Dendritic cell treated with granulocyte-macrophage colony-stimulating factor and Interleukin-4, amounts not matched to agents 40 ng/mL and 50 ng/mL, for 4 days (primary cell): ENCODE results near the gene DPEP3.
"Not testable (repeated sequence)": the region's sequence is repeated elsewhere in the genome, so short reads cannot be mapped to it uniquely, and the experiment has no call there.

ENCODE experiments used
- H3K27ac Mint-ChIP-seq: one replicate; pipeline ENCODE4 v1.8.0; 2022; ENCODE audit warnings: mild to moderate bottlenecking, mixed read lengths
- H3K27me3 Mint-ChIP-seq: one replicate; pipeline ENCODE4 v1.8.0; 2022; ENCODE audit warnings: mild to moderate bottlenecking, mixed read lengths
- H3K36me3 Mint-ChIP-seq: one replicate; pipeline ENCODE4 v1.8.0; 2022; ENCODE audit warnings: low read depth, mixed read lengths
- H3K4me1 Mint-ChIP-seq: one replicate; pipeline ENCODE4 v1.8.0; 2022; ENCODE audit warnings: low read depth, mixed read lengths
- H3K4me3 Mint-ChIP-seq: one replicate; pipeline ENCODE4 v1.8.0; 2022; ENCODE audit warnings: mild to moderate bottlenecking, moderate library complexity, mixed read lengths
- H3K9me3 Mint-ChIP-seq: one replicate; pipeline ENCODE4 v1.8.0; 2022; ENCODE audit warnings: mixed read lengths
- intact Hi-C: fragments of 100-400 bp; cut with micrococcal nuclease; formaldehyde crosslinking; loops from one replicate; pipeline ENCODE4 v1.15.0; 2022

DPEP3 gene

DNA sequence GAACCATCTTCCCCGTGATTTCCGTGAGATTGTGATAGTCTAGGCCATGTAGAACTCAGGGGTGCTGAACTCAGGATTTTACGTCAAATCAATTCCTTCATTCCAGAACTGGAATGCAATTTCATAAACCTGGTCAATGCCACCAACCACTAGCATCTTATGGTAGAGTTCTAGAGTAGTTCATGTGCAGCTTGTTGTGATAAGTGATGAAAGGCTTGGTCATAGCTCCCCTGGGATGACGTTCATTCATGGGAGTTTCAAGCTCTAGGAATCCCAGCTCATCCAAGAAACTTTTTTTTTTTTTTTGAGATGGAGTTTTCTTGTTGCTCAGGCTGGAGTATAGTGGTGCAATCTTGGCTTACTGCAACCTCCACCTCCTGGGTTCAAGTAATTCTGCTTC is 22.7 kb upstream of the DPEP3 start:
- H3K4me3 Mint-ChIP-seq: no peak overlapping the region
- no peak overlapping the region for H3K27ac Mint-ChIP-seq
- no peaks in the 10 kb centered on the region for H3K27me3 Mint-ChIP-seq
- no peaks in the 10 kb centered on the region for H3K9me3 Mint-ChIP-seq
- intact Hi-C loops: no loop called here
- peaks cover 58% of the 10 kb centered on the region for H3K4me1 Mint-ChIP-seq
- H3K36me3 Mint-ChIP-seq: peaks cover 13% of the 10 kb centered on the region

DNA sequence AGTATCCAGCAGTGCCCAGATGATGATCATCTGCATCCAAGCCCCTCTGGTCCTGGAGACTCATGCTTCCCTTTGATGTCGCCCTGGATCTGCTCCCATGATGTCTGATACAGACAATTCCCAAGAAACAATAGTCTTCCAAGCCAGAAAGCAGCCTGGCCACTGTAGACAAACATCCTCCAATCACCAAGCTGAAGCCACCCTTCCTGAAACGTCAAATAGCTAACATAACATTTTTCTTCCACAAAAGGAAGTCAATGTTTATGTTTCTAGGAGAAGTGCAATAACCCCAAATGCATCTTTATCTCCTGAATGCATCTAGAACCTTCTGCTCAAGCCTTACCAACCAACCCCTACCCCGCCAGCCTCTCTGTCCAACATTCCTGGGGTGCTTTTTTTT is 20.2 kb upstream of the DPEP3 start:
- no peaks in the 10 kb centered on the region for H3K27me3 Mint-ChIP-seq
- peak overlapping the region; percentile 98 for H3K27ac Mint-ChIP-seq
- intact Hi-C loops: loop anchor here (2.0 kb wide), 1 partner anchor 22 kb away; the partner anchor contains the start of genes DDX28 and DUS2
- peaks cover 35% of the 10 kb centered on the region for H3K36me3 Mint-ChIP-seq
- peak overlapping the region; percentile 76 for H3K4me3 Mint-ChIP-seq
- peaks cover 63% of the 10 kb centered on the region for H3K4me1 Mint-ChIP-seq
- no peaks in the 10 kb centered on the region for H3K9me3 Mint-ChIP-seq

DNA sequence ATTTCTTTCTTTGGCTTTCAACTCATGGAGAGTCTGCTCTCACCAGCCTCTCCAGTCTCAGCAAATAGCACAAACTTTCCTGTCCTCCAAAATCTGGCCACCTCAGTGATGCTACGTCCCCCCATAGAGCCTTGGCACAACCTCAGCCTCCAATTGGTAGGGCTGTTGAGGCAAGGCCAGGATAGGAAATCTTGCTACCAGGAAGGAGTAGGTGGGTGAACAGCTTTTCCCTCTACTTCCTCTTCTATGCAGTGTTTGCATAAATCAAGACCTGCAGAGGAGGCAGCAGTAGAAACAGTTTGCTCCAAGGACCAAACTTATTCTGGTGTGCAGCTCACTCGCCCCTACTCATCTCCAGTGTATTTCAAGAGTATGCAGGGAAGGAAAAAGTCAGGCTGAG is 19.7 kb upstream of the DPEP3 start:
- peaks cover 39% of the 10 kb centered on the region for H3K36me3 Mint-ChIP-seq
- peak overlapping the region; percentile 76 for H3K4me3 Mint-ChIP-seq
- peaks cover 63% of the 10 kb centered on the region for H3K4me1 Mint-ChIP-seq
- no peaks in the 10 kb centered on the region for H3K9me3 Mint-ChIP-seq
- intact Hi-C loops: loop anchor here (2.0 kb wide), 1 partner anchor 23 kb away; the partner anchor contains the start of genes DDX28 and DUS2
- H3K27ac Mint-ChIP-seq: peak overlapping the region; percentile 98
- H3K27me3 Mint-ChIP-seq: no peaks in the 10 kb centered on the region

DNA sequence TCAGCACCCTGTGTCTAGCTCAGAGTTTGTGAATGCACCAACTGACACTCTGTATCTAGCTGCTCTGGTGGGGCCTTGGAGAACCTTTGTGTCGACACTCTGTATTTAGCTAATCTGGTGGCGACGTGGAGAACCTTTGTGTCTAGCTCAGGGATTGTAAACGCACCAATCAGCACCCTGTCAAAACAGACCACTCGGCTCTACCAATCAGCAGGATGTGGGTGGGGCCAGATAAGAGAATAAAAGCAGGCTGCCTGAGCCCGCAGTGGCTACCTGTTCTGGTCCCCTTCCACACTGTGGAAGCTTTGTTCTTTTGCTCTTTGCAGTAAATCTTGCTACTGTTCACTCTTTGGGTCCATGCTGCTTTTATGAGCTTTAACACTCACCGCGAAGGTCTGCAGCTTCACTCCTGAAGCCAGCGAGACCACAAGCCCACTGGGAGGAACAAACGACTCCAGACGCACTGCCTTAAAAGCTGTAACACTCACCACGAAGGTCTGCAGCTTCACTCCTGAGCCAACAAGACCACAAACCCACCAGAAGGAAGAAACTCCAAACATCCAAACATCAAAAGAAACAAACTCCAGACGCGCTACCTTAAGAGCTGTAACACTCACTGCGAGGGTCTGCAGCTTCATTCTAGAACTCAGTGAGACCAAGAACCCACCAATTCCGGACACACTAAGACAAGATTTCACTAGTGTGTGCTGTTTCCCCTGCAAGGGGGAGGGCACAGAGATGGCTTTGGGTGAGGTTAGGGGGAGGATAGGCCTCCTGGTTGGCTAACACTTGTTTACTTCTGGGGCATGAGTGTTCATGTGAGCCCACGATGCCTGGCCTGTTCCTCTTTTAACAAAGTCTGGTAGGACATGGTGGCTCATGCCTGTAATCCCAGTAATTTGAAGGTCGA is 18.7 kb upstream of the DPEP3 start, which contains the start of gene DPEP2:
Gene DPEP2, minus strand, starts transcription at position 706 of the 910 bp plus-strand sequence. CDS start 6,272 bp downstream, outside the sequence.
- peaks cover 39% of the 10 kb centered on the region for H3K36me3 Mint-ChIP-seq
- peak within 1 kb of the TSS; percentile 76 for H3K4me3 Mint-ChIP-seq
- intact Hi-C loops, H3K27me3 Mint-ChIP-seq, H3K9me3 Mint-ChIP-seq: not testable (repeated sequence)
- peak within 1 kb of the TSS; percentile 98 for H3K27ac Mint-ChIP-seq
- peaks cover 65% of the 10 kb centered on the region for H3K4me1 Mint-ChIP-seq

DNA sequence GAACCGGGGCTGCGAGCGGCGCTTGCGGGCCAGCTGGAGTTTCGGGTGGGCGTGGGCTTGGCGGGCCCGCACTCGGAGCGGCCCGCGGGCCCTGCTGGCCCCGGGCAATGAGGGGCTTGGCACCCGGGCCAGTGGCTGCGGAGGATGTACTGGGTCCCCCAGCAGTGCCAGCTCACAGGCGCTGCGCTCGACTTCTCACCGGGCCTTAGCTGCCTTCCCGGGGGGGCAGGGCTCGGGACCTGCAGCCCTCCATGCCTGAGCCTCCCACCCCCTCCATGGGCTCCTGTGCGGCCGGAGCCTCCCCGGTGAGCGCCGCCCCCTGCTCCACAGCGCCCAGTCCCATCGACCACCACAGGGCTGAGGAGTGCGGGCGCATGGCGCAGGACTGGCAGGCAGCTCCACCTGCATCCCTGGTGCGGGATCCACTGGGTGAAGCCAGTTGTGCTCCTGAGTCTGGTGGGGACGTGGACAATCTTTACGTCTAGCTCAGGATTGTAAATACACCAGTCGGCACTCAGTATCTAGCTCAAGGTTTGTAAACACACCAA is 18.0 kb upstream of the DPEP3 start:
- H3K27ac Mint-ChIP-seq: peak overlapping the region; percentile 98
- intact Hi-C loops, H3K9me3 Mint-ChIP-seq, H3K27me3 Mint-ChIP-seq: not testable (repeated sequence)
- peaks cover 39% of the 10 kb centered on the region for H3K36me3 Mint-ChIP-seq
- peak overlapping the region; percentile 76 for H3K4me3 Mint-ChIP-seq
- H3K4me1 Mint-ChIP-seq: peaks cover 72% of the 10 kb centered on the region

DNA sequence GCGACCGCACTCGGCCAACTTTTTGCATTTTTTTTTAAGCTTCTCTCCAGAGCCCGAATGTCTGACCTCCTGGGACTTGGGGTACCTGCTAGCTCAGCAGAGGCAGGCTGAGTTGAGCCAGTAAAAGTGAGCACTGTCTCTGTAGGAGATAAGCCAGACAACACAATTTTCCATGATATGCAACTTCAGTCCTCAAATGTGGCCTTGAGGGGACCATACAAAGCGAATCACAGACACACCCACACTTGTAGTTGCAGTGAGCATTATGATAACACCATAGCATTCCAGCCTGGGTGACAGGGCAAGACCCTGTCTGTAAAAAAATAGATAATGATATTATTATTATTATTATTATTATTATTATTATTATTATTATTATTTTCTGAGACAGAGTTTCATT is 16.4 kb upstream of the DPEP3 start:
- no peaks in the 10 kb centered on the region for H3K9me3 Mint-ChIP-seq
- peaks cover 81% of the 10 kb centered on the region for H3K4me1 Mint-ChIP-seq
- H3K4me3 Mint-ChIP-seq: no peak overlapping the region
- H3K27ac Mint-ChIP-seq: peak overlapping the region; percentile 99
- intact Hi-C loops: no loop called here
- peaks cover 53% of the 10 kb centered on the region for H3K36me3 Mint-ChIP-seq
- no peaks in the 10 kb centered on the region for H3K27me3 Mint-ChIP-seq

DNA sequence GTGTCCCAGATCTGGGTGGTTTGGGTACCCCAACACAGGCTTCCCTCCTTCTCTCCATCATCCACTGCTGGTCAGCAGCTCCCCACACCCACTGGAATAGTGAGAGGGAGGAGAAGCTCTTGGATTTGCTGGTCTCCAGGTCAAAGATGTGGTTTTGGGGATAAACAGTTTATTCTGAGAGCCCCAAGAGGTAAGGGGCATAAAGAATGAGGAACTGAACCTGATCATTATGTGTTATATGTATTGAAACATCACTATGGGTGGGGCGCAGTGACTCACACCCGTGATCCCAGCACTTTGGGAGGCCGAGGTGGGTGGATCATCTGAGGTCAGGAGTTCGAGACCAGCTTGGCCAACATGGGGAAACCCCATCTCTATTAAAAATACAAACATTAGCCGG is 15.1 kb upstream of the DPEP3 start:
- peaks cover 66% of the 10 kb centered on the region for H3K36me3 Mint-ChIP-seq
- H3K27me3 Mint-ChIP-seq: no peaks in the 10 kb centered on the region
- intact Hi-C loops: no loop called here
- H3K27ac Mint-ChIP-seq: peak overlapping the region; percentile 99
- H3K4me1 Mint-ChIP-seq: peaks cover 70% of the 10 kb centered on the region
- H3K9me3 Mint-ChIP-seq: no peaks in the 10 kb centered on the region
- H3K4me3 Mint-ChIP-seq: peak overlapping the region; percentile 20

DNA sequence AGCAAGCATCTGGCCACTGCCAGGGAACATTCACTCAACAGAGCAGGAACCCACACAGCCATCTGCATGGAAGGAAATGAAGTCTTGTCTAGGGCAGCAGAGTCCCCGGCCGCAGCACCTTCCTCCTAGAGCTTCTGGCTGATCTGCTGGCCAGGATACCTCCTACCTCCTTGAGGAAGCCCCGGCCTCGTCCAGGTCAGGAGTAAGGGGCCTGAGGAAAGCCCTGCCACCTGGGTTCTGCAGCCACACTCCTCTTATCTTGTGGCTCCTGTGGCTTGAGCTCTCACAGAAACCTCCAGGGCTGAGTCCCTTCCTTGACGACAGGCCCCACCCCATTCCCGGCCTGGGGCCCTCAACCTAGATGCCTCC is 13.7 kb upstream of the DPEP3 start:
- H3K27me3 Mint-ChIP-seq, intact Hi-C loops, H3K9me3 Mint-ChIP-seq: not testable (repeated sequence)
- Mint-ChIP-seq H3K4me1 (peaks cover 69% of the 10 kb centered on the region), H3K36me3 (peaks cover 72% of the 10 kb centered on the region), H3K4me3 (peak overlapping the region; percentile 82), H3K27ac (peak overlapping the region; percentile 99)

DNA sequence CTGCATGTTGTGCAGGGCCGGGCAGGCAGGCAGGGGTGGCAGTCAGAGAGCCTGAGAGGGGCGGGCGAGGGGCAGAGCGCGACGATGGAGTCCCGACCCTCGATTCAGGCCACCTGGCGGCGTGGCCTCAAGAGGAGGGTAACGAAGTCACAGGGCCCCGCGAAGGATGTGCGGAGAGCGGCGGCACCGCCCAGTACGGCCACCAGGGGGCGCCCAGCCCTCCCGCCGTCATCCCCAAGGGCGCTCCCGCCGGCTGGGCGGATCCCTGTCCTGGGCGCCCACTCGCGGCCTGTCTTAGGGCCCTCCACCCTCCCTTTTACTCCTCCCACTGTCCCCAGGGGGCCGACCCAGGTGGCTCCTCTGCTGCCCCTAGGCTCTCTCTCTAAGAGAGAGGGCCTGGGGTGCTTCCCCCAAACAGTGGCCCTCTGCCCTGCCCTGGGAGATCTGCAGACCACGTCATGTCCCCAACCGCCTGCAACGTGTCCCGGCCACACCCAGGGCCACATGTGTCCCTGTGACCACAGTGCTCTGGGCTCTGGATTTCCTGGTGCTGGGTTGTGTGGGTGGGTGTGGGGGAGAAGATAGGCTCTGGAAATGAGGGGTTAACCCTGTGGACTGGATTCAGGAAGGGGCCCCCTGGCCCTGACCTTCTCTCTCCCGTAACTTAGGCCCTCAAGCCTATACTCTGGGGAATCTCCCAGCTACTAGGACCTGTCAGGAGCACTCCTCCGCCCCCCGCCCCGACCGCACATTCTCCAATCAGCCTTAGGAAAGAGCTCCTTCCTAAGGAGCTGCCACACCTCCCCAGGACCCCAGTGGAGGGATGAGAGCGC is 13.1 kb upstream of the DPEP3 start:
- peaks cover 72% of the 10 kb centered on the region for H3K36me3 Mint-ChIP-seq
- H3K9me3 Mint-ChIP-seq: no peaks in the 10 kb centered on the region
- H3K27ac Mint-ChIP-seq: peak overlapping the region; percentile 99
- H3K4me3 Mint-ChIP-seq: peak overlapping the region; percentile 82
- peaks cover 69% of the 10 kb centered on the region for H3K4me1 Mint-ChIP-seq
- intact Hi-C loops: loop anchor here (1.0 to 2.0 kb wide), 3 partner anchors 13 to 47 kb away; partner anchors contain the start of genes DDX28 and DUS2
- no peaks in the 10 kb centered on the region for H3K27me3 Mint-ChIP-seq

DNA sequence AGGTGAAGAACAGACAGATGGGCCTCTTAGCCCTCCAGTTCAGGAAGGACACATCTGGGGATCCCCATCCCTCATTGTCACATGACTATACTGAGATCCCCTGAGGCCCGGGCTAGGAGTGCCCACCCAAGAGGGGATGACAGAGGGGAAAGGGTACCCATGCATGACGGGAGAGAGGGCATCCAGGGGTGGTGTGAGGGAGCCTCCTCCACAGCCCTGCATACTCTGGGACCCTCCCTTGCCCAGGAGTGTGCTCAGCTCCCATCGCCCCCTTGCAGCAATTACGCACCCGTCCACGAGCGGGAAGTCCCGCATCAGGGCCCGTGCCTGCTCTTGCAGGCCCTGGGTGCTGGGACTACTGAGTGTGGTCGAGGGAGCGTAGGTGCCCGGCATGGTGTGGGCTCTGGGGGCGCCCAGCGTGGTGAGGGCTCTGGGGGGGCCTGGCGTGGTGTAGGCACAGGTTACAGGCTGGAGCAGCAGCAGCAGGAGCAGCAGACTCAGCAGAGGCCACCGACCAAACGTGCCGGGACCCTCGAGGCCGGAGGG is 12.4 kb upstream of the DPEP3 start:
- Mint-ChIP-seq H3K9me3 (no peaks in the 10 kb centered on the region), H3K27me3 (no peaks in the 10 kb centered on the region), H3K27ac (peak overlapping the region; percentile 99), H3K36me3 (peaks cover 68% of the 10 kb centered on the region), H3K4me1 (peaks cover 65% of the 10 kb centered on the region), H3K4me3 (peak overlapping the region; percentile 82)
- intact Hi-C loops: loop anchor here (1.0 to 2.0 kb wide), 3 partner anchors 14 to 48 kb away; partner anchors contain the start of genes DDX28 and DUS2

DNA sequence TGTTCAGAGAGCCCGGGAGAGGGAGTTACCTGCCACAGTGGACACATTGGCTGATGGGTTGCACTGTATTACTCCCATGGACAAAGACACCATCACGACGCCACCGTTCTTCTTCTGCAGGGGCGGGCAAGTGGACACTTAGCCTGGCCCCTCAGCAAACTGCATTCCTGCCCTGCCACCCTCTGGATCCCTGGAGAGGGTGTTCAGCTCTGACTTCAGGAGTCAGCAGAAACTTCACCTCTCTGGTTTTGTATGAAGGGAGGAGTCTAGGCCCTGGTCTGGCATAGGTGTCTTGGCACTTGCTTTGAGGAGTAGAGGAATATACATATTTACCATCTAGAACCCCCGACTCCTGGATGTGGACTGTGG is 9.7 kb upstream of the DPEP3 start:
- no peak overlapping the region for H3K27ac Mint-ChIP-seq
- intact Hi-C loops: no loop called here
- H3K27me3 Mint-ChIP-seq: no peaks in the 10 kb centered on the region
- H3K4me3 Mint-ChIP-seq: no peak overlapping the region
- peaks cover 48% of the 10 kb centered on the region for H3K4me1 Mint-ChIP-seq
- no peaks in the 10 kb centered on the region for H3K9me3 Mint-ChIP-seq
- H3K36me3 Mint-ChIP-seq: peaks cover 44% of the 10 kb centered on the region

DNA sequence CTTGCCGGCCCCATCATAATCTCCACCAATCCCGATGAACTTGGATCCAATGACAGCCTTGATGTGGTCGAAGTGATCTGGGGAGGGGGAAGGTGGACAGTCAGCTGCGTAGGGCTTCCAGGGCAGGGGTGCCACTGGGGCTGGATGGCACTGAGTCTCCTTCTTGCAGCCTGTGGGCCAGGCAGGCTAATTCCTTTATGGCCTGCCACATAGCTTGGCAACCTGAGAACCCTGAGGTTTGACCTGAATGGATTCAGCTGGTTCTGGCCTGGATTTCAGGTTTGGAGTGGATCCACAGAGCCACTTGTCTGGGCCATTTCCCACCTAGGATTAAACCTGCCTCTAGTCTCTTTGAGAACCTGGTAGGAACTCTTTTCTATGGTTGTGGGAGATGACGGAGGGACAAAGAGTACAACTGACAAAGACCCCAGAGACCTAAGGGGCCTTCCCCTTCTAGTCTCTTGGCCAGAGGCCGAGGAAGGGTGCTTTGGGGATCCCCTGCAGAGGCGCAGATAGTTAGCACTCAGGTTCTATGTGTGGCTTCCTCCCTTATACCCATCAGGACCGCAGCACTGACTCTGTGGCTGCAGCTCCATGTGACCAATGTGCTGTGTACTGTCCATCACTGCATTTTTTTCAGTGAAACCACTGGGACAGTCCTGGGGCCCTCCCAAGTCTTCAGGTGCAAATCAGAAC is 9.2 kb upstream of the DPEP3 start:
- Mint-ChIP-seq H3K27me3 (no peaks in the 10 kb centered on the region), H3K4me3 (no peak overlapping the region), H3K4me1 (peaks cover 48% of the 10 kb centered on the region), H3K36me3 (peaks cover 44% of the 10 kb centered on the region), H3K27ac (peak overlapping the region; percentile 35), H3K9me3 (no peaks in the 10 kb centered on the region)
- intact Hi-C loops: no loop called here

DNA sequence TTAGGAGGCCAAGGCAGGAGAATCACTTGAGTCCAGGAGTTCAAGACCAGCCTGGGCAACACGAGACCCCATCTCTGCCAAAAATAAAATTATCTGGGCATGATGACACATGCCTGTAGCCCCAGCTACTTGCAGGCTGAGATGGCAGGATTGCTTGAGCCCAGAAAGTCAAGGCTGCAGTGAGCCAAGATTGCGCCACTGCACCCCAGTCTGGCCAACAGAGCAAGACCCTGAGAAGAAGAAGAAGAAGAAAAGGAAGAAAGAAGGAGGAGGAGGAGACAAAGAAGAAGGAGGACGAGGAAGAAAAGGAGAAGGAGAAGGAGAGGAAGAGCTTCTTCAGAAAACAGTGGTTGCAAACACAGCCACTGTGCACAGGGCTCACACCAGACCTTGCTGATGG is 8.4 kb upstream of the DPEP3 start:
- Mint-ChIP-seq H3K36me3 (peaks cover 44% of the 10 kb centered on the region), H3K4me3 (no peak overlapping the region), H3K27me3 (no peaks in the 10 kb centered on the region), H3K4me1 (peaks cover 50% of the 10 kb centered on the region), H3K27ac (peak overlapping the region; percentile 35), H3K9me3 (no peaks in the 10 kb centered on the region)
- intact Hi-C loops: no loop called here
